WI38 (cell line): ENCODE results near the gene PTPN7.
A peak's percentile ranks its signal among the peaks of the same experiment; 100 is the strongest.
"Not testable (repeated sequence)": the region's sequence is repeated elsewhere in the genome, so short reads cannot be mapped to it uniquely, and the experiment has no call there.

Experiments used
- H3K4me3 ChIP-seq: 2 replicates; pipeline ENCODE4 v1.5.1; 2011; ENCODE audit warnings: low read depth, mild to moderate bottlenecking, control low read depth, low read length
- CTCF ChIP-seq: IDR thresholded peaks from 2 replicates; pipeline ENCODE4 v1.5.1; 2012; ENCODE audit warnings: low read depth, mild to moderate bottlenecking, control low read depth, low read length

Gene PTPN7

GRCh38 chr1:202146279-202146678 is 14.1 kb downstream of the PTPN7 start:
- no peak overlapping the region for H3K4me3 ChIP-seq
- no peak for TF ChIP-seq CTCF

- H3K4me3 ChIP-seq, result not testable (repeated sequence)
These were observed 14.7 kb downstream of the PTPN7 start for GRCh38 chr1:202145744-202146140.

- no peak for TF ChIP-seq CTCF
- peak overlapping the region; percentile 91 for H3K4me3 ChIP-seq
These were observed 15.2 kb downstream of the PTPN7 start for GRCh38 chr1:202145068-202145743.

- H3K4me3 ChIP-seq, result peak within 1 kb of the TSS; percentile 91
- TF ChIP-seq CTCF, result no peak
These were observed 15.9 kb downstream of the PTPN7 start, which contains the start of gene ARL8A for GRCh38 chr1:202144402-202145067. Gene ARL8A, minus strand, starts transcription at chr1:202144737. Its CDS starts 165 bp downstream, at chr1:202144572.

GRCh38 chr1:202143768-202144401 is 16.5 kb downstream of the PTPN7 start:
- TF ChIP-seq CTCF, result no peak
- peak overlapping the region; percentile 91 for H3K4me3 ChIP-seq

- H3K4me3 ChIP-seq, result peak overlapping the region; percentile 91
- no peak for TF ChIP-seq CTCF
These were observed 17.2 kb downstream of the PTPN7 start for GRCh38 chr1:202143011-202143767.

GRCh38 chr1:202141468-202141867 is 18.9 kb downstream of the PTPN7 start:
- not testable (repeated sequence) for H3K4me3 ChIP-seq

- no peak overlapping the region for H3K4me3 ChIP-seq
- no peak for TF ChIP-seq CTCF
These were observed 19.6 kb downstream of the PTPN7 start for GRCh38 chr1:202140833-202141232.
